ENCODE results near the gene PPFIBP1. TPM values are rescaled to one million over a fixed set of nuclear protein-coding genes. Genes with fewer than 3 reads are reported as not detected.
A peak's percentile ranks its signal among the peaks of the same experiment; 100 is the strongest.

The PPFIBP1 gene
- total and polyA plus RNA-seq, 4 donors: 13.6 to 150 (median 63.1) TPM

- Histone ChIP-seq H3K27me3 (ENCODE audit: control insufficient read depth in 3 of 3, insufficient read depth in 3 of 3, low read length in 2 of 3) (no peaks in the 10 kb centered on the region), H3K9me3 (ENCODE audit: control insufficient read depth in 4 of 4, insufficient read depth in 3 of 4, low read length in 3 of 4) (no peaks in the 10 kb centered on the region), H3K9ac (ENCODE audit: insufficient read depth in 1 of 2, low read length in 2 of 2) (no peak overlapping the region), H3K36me3 (ENCODE audit: control insufficient read depth in 4 of 4, insufficient read depth in 4 of 4, low read length in 4 of 4) (peaks cover 0 to 3% (median under 1%) of the 10 kb centered on the region in 4 donors), H3K4me3 (no peak overlapping the region), H3K27ac (ENCODE audit: low read depth in 1 of 2, low read length in 1 of 2) (peak overlapping the region in 1 of 2 donors; percentile 53), H3K4me1 (ENCODE audit: control insufficient read depth in 5 of 5, insufficient read depth in 5 of 5, low read length in 5 of 5) (peaks cover 6 to 46% (median 21%) of the 10 kb centered on the region in 5 donors)
- no peak for TF ChIP-seq CTCF (IDR thresholded peaks at IDR 0.05; ENCODE audit: control extremely low read depth, extremely low read depth)
- 48 to 68% methylated on average over 3 of the region's 3 CpGs for WGBS, 2 donors
- no peak for ATAC-seq (ENCODE audit: insufficient read depth, low FRiP score)
- no peak for DNase-seq
These were observed 50.0 kb downstream of the PPFIBP1 start for GRCh38 chr12:27573972-27574371.

- no peak overlapping the region for H3K4me3 ChIP-seq
- ATAC-seq (ENCODE audit: insufficient read depth, low FRiP score) (no peak), DNase-seq (no peak)
- H3K36me3 ChIP-seq (ENCODE audit: control insufficient read depth in 4 of 4, insufficient read depth in 4 of 4, low read length in 4 of 4): peaks cover 0 to 8% (median 1%) of the 10 kb centered on the region in 4 donors
- H3K27me3 ChIP-seq (ENCODE audit: control insufficient read depth in 3 of 3, insufficient read depth in 3 of 3, low read length in 2 of 3): no peaks in the 10 kb centered on the region
- H3K27ac ChIP-seq (ENCODE audit: low read depth in 1 of 2, low read length in 1 of 2): peak overlapping the region in 1 of 2 donors; percentile 33
- no peak overlapping the region for H3K9ac ChIP-seq (ENCODE audit: insufficient read depth in 1 of 2, low read length in 2 of 2)
- H3K4me1 ChIP-seq (ENCODE audit: control insufficient read depth in 5 of 5, insufficient read depth in 5 of 5, low read length in 5 of 5): peaks cover 6 to 48% (median 21%) of the 10 kb centered on the region in 5 donors
- no peak for TF ChIP-seq CTCF (IDR thresholded peaks at IDR 0.05; ENCODE audit: control extremely low read depth, extremely low read depth)
- no peaks in the 10 kb centered on the region for H3K9me3 ChIP-seq (ENCODE audit: control insufficient read depth in 4 of 4, insufficient read depth in 3 of 4, low read length in 3 of 4)
These were observed 51.2 kb downstream of the PPFIBP1 start for GRCh38 chr12:27575090-27575761.

- Histone ChIP-seq H3K9me3 (ENCODE audit: control insufficient read depth in 4 of 4, insufficient read depth in 3 of 4, low read length in 3 of 4) (no peaks in the 10 kb centered on the region), H3K4me3 (no peak overlapping the region), H3K27me3 (ENCODE audit: control insufficient read depth in 3 of 3, insufficient read depth in 3 of 3, low read length in 2 of 3) (no peaks in the 10 kb centered on the region), H3K9ac (ENCODE audit: insufficient read depth in 1 of 2, low read length in 2 of 2) (no peak overlapping the region), H3K4me1 (ENCODE audit: control insufficient read depth in 5 of 5, insufficient read depth in 5 of 5, low read length in 5 of 5) (peaks cover 6 to 48% (median 21%) of the 10 kb centered on the region in 5 donors), H3K36me3 (ENCODE audit: control insufficient read depth in 4 of 4, insufficient read depth in 4 of 4, low read length in 4 of 4) (peaks cover 0 to 8% (median 1%) of the 10 kb centered on the region in 4 donors), H3K27ac (ENCODE audit: low read depth in 1 of 2, low read length in 1 of 2) (peak overlapping the region in 1 of 2 donors; percentile 33)
- TF ChIP-seq CTCF (IDR thresholded peaks at IDR 0.05; ENCODE audit: control extremely low read depth, extremely low read depth): no peak
- WGBS, 2 donors: 58 to 72% methylated on average over 2 of the region's 2 CpGs
- ATAC-seq (ENCODE audit: insufficient read depth, low FRiP score) (no peak), DNase-seq (no peak)
These were observed 51.7 kb downstream of the PPFIBP1 start for GRCh38 chr12:27575762-27576118.

Measured in lung (tissue), 12 donors.